ENCODE results near the gene AEBP1. TPM values are rescaled to one million over a fixed set of nuclear protein-coding genes. Genes with fewer than 3 reads are reported as not detected.

Gene AEBP1
- total and polyA plus RNA-seq, 9 of the 15 experiments (the other 6 are each of a cell fraction or from before 2014, with no cell fraction given) = 0.03 to 0.78 (median 0.30) TPM; not detected in 2

DNA sequence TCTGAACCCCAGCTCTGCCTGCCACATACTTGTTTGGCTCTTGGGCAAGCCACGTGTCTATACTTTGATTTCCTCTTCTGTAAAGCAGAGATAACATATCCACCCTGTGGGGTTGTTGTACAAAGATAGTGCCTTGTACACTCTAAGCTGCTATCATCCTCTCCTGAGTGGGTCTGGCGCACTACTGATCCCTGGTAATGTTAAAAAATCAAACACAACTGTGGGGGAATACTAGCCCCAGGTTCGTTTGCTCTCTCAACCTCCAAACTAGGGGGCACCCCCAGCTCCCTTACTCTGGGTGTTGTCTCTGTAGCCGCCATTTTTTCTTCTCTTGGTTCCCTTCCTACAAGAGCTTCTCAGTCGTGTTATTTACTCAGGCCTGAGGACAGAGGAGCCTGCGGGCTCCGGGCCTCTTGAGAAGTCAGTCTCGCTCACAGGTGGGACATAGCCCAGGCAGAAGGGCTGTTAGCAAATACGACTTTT, 22.8 kb upstream of the AEBP1 start:
- 0 out of 3 replicates have a peak overlapping the region, but pooled peaks have one; percentile 2 for H3K27ac ChIP-seq (ENCODE audit: extremely low read depth, low read depth, low read length)
- no peaks in the 10 kb centered on the region for H3K79me2 ChIP-seq (ENCODE audit: control insufficient read depth, insufficient read depth, low read length)
- no peak overlapping the region for H2AFZ ChIP-seq (ENCODE audit: low read depth, low read length)
- peak overlapping the region; percentile 64; the same call in 1 of the 2 replicates for H3K4me3 ChIP-seq
- no peaks in the 10 kb centered on the region for H3K9me3 ChIP-seq (replicated peaks; ENCODE audit: control insufficient read depth, insufficient read depth, low read depth, low read length)
- no TSS peak for BruUV-seq (replicated peaks)
- no peaks in the 10 kb centered on the region for H3K27me3 ChIP-seq (ENCODE audit: control insufficient read depth in 2 of 2, insufficient read depth in 2 of 2, low read length in 2 of 2)
- peak overlapping the region; percentile 53; the same call in 1 of the 2 replicates for H3K4me2 ChIP-seq (ENCODE audit: insufficient read depth, low read length)
- DNase-seq (ENCODE audit: extremely low read depth in 1 of 4, low spot score in 3 of 4) = peak; percentile 85 to 89 (median 86)
- 3% methylated on average over 8 of the region's 9 CpGs for WGBS (ENCODE audit: insufficient coverage, low coverage, missing lambda C conversion rate)
- no peak overlapping the region; a peak in 1 of 4 replicates for H3K9ac ChIP-seq (ENCODE audit: insufficient read depth in 1 of 2, low read depth in 2 of 2, low read length in 2 of 2)
- peaks cover 9 to 29% of the 10 kb centered on the region in 2 experiments; a peak in 4 of 5 replicates for H3K4me1 ChIP-seq (replicated peaks in 1 of 2; ENCODE audit: control insufficient read depth in 2 of 2, insufficient read depth in 2 of 2, low read length in 2 of 2)
- POLR2A ChIA-PET = interaction anchor here (0.6 to 1.1 kb wide), 7 partner anchors 13 to 313 kb away, joined by 3 to 5 read pairs (median 4); no protein-coding TSS in a partner anchor
- in situ Hi-C loops (cut with MboI) = no loop called here
- H4K20me1 ChIP-seq (replicated peaks; ENCODE audit: control insufficient read depth, insufficient read depth, low read length) = peaks cover 24% of the 10 kb centered on the region
- FAIRE-seq = peak; percentile 92
- H3K36me3 ChIP-seq (ENCODE audit: control insufficient read depth, insufficient read depth, low read length) = peaks cover 19% of the 10 kb centered on the region; the same call in 2 of the 3 replicates
- CTCF ChIA-PET (ENCODE audit: low intra/inter-chr PET ratio) = no interaction called here
- intact Hi-C loops (cut with micrococcal nuclease) = loop anchor here (2.0 kb wide), 1 partner anchor 115 kb away; no protein-coding TSS in a partner anchor
- peak; percentile 40 for ATAC-seq
- no peaks in the 10 kb centered on the region for H3K9me1 ChIP-seq (ENCODE audit: control insufficient read depth, insufficient read depth, low read length)
- TF ChIP-seq SOX6 (IDR thresholded peaks at IDR 0.05) (peak; percentile 92), LCOR (CRISPR knock-in tag; IDR thresholded peaks at IDR 0.05) (peak; percentile 85), ARID3A (IDR thresholded peaks at IDR 0.05; ENCODE audit: borderline replicate concordance, low read depth, low read length) (peak; percentile 64; the same call in 1 of the 2 replicates), POLR2AphosphoS5 (IDR thresholded peaks at IDR 0.05; ENCODE audit: control insufficient read depth, insufficient read depth, low read depth, low read length) (peak; percentile 97), MXI1 (IDR thresholded peaks at IDR 0.05; ENCODE audit: low read depth, low read length) (peak; percentile 75; the same call in 1 of the 2 replicates), NR2C1 (IDR thresholded peaks at IDR 0.05) (no peak), NR2C1 (tag; IDR thresholded peaks at IDR 0.05) (peak; percentile 50; the same call in 1 of the 2 replicates), NRF1 (conservative IDR thresholded peaks at IDR 0.05 in 1 of 2, IDR thresholded peaks at IDR 0.05 in 1 of 2) (peak in 1 of 2 experiments; percentile 40; a peak in 2 of 4 replicates), NFIC (IDR thresholded peaks at IDR 0.05) (peak; percentile 94), ZMIZ1 (IDR thresholded peaks at IDR 0.05; ENCODE audit: low read depth in 2 of 2, low read length in 2 of 2) (peak in 1 of 2 experiments; percentile 95; a peak in 2 of 4 replicates), ZNF445 (CRISPR knock-in tag; IDR thresholded peaks at IDR 0.05; ENCODE audit: low read depth) (no peak), GTF2F1 (IDR thresholded peaks at IDR 0.05; ENCODE audit: low read depth, low read length) (no peak)
- TF ChIP-seq, protein P1, sequence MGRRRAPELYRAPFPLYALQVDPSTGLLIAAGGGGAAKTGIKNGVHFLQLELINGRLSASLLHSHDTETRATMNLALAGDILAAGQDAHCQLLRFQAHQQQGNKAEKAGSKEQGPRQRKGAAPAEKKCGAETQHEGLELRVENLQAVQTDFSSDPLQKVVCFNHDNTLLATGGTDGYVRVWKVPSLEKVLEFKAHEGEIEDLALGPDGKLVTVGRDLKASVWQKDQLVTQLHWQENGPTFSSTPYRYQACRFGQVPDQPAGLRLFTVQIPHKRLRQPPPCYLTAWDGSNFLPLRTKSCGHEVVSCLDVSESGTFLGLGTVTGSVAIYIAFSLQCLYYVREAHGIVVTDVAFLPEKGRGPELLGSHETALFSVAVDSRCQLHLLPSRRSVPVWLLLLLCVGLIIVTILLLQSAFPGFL (CRISPR knock-in tag; IDR thresholded peaks at IDR 0.05) = peak; percentile 60; the same call in 1 of the 2 replicates
- TF ChIP-seq, protein P2, sequence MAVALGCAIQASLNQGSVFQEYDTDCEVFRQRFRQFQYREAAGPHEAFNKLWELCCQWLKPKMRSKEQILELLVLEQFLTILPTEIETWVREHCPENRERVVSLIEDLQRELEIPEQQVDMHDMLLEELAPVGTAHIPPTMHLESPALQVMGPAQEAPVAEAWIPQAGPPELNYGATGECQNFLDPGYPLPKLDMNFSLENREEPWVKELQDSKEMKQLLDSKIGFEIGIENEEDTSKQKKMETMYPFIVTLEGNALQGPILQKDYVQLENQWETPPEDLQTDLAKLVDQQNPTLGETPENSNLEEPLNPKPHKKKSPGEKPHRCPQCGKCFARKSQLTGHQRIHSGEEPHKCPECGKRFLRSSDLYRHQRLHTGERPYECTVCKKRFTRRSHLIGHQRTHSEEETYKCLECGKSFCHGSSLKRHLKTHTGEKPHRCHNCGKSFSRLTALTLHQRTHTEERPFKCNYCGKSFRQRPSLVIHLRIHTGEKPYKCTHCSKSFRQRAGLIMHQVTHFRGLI (CRISPR knock-in tag; IDR thresholded peaks at IDR 0.05) = peak; percentile 71; the same call in 1 of the 2 replicates
